SW480 (cell line): ENCODE data around the gene SRSF9.
"Not testable (repeated sequence)": the region's sequence is repeated elsewhere in the genome, so short reads cannot be mapped to it uniquely, and the experiment has no call there.

Source experiments
- DNase-seq: peaks from one replicate; pipeline ENCODE4 v3.0.0-alpha.2; 2016; ENCODE audit warnings: low spot score

Gene SRSF9

DNA sequence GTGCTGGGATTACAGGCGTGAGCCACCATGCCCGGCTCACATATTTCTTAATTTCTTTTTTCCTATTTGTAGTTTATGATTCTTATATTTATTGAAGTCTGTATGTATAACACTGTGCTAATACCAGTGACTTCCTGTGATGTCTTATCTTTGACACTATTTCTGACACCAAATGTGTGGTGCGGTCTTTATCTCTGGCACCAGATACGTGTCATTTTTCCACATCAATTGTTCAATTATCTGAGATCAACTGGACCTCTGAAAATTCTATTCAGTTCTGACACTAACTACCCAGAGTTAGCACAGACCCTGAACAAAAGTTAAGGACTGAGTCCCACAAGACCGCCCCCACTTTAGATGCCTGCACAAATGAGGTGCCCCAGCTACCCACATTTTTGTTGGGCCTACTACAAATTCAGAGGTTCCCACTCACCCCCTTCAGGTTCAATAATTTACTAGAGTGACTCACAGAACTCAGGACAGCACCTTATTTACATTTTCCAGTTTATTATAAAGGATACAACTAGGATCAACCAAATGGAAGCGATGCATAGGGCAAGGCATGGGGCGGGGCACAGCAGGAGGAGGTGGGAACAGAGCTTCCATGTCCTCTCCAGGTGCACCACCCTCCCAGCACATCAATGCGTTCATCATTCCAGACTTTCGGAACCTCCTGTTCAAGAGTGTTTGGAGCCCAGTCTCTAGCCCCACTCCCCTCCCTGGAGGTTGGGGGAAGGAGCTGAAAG lies 11.6 kb upstream of the SRSF9 start:
- no peak for DNase-seq

DNA sequence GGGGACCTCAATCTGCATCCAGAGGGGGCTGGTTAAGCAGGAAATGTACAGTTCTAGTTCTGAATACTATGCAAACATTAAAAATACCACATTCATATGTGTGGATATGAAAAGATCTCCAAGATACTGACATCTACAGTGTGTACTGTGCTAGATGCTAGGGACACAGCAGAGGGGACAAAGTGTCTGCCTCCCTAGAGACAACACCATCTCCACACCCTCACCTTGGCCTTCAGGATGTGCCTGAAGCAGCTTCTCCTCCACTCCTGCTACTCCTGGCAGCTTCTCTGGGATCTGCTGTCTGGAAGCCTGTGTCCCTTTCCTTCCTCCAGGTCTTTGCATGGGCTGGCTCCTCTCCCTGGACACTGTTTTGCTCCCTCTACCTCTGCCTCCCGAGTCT lies 10.7 kb upstream of the SRSF9 start:
- DNase-seq: no peak

DNA sequence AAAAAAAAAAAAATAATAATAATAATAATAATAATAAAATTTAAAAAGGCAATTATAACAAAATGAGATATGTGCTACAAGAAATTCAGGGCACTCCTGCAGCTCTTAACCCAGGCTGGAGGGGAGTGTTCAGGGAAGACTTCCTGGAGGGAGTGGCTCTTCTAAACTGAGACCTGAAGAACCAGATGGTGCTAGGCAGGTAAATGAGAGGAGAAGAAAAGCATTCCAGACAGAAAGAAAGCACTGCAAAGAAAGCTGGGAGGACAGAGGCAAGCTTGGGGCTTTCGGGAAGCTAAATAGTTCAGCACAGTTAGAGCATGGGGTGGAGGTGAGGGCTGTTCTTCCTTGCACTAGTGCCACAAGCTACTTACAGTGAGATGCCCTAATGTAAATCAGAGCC lies 9.9 kb upstream of the SRSF9 start:
- DNase-seq: no peak

DNA sequence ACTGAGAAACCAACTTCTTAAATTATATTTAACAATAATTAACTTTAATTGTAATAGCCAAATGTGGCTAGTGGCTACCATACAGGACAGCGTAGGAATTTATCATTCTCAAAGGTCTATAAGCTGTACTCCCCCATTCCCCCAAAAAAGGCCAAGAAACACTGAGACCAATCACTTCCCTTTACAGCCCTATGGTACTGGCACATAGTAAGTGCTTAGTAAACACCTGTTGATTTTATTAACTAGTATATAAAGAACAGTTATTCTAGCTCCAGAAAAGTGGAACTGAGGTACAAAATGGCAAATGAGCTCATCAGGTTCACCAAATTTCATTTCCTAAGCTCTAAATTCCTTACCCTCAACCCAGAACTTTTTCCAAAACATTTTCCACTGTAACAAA lies 6.1 kb upstream of the SRSF9 start:
- DNase-seq: no peak

DNA sequence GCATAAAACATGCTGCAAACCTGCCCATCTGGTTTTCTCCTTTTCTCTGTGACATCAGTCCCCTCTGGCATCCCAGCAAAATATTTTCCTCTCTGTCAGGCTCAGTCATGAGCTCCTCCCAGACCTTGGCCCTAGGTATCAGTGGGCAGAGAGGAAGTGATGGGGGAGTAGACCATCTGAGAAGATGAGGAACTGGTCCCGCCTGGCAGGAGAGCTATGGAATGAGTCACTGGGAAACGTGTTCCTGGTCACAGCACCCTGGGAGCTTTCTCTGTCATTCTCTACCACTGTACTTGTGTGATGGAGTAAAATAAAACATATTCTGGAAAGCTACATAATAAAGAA lies 5.0 kb upstream of the SRSF9 start:
- DNase-seq: peak; percentile 81

DNA sequence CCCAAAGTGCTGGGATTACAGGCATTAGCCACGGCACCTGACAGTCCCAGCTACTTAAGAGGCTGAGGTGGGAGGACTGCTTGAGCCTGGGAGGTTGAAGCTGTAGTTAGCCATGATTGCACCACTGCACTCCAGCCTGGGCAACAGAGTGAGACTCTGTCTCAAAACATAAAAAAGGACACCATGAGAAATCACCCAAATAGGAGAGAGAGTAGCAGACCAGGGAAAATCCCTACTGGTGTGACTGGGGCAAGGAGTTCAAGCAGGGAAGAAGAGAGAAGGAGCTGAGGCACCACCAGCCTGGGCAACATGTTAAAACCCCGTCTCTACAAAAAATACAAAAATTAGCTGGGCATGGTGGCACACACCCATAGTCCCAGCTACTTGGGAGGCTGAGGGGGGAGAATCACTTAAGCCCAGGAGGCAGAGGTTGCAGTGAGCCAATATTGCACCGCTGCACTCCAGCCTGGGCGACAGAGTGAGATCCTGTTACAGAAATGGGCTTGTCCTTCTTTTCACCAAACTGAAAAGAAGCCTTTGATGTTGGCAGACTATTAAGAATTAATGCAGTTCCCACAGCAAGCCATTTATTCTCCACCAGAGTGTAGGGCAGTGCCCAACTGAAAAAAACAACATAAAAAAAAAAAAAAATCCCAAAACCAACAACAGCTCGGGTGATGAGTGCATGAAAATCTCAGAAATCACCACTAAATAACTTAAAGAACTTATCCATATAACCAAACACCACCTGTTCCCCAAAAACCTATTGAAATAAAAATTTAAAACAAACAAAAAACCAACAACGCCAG lies 4.5 kb upstream of the SRSF9 start:
- no peak for DNase-seq

DNA sequence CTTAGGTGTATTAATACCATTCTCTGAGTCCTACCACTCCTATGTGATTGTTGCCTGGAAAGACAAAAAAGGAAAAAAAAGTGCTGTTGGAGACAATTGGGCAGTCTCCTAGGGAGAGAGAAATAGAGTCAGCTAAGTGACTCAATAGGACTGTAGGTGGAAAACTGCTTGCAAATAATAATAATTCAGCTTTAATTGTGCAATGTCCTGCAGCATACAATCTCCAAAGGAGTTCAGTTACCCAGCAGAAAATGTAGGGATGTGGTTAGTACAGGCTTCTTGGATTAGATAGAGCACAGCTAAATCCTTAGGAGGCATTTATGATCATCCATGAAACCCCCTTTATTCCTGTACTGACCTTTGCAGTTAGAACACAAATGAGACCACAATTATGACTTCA lies 3.0 kb upstream of the SRSF9 start:
- DNase-seq: no peak

DNA sequence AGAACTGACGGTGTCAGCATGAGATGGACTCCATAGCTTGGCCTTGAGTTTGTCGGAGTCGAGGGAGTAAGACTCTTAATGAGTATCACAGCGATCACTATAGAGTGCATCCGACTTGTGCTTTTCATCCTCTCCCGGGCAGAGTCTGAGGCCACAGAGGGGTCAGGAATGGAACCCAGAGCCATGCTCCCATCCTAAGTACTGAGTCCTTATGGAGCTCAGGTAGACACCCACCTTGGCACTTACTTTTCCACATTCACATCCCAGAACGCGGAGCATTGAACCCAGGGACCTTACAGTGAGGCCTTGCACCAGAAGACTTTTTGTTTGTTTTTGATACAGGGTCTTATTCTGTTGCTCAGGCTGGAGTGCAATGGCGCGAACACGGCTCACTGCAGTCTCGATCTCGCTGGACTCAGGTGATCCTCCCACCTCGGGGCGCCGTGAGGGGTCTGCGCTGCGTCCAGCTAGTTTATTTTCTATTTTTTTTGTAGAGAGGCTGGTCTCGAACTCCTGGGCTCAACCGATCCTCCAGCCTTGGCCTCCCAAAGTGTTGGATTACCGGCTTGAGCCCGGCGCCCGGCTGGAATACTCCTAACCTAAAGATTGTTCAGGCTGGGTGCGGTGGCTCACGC lies 719 bp upstream of the SRSF9 start:
- DNase-seq: no peak

DNA sequence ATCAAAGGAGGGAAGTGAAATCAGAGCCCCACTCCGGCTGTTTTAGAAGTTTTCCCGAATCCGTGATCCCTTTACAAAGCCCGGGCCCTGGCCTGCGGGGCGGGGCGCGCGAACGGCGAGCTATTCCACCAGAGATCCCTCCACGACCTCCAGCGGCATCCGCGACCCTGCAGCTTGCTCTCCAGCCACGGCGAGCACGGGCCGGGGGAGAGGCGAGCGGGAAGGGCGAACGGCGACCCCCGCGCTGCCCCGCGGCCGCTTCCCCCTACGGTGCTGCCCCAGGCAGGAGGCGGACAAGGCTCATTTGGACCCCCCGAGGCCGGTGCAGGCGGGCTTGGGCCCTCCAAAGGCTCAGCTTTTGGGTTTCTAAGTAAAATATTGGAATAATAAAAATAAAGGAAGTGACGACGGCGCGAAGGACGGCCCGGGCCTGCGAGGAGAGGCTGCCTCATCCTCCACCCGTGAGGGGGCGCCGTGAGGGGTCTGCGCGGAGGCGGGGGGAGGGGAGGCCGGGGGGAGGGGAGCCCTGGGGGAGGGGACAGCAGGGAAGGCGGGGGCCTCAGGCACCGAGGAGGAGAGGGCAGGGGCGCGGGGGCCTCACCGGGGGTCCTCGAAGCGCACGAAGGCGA lies 613 bp downstream of the SRSF9 start:
- no peak for DNase-seq

DNA sequence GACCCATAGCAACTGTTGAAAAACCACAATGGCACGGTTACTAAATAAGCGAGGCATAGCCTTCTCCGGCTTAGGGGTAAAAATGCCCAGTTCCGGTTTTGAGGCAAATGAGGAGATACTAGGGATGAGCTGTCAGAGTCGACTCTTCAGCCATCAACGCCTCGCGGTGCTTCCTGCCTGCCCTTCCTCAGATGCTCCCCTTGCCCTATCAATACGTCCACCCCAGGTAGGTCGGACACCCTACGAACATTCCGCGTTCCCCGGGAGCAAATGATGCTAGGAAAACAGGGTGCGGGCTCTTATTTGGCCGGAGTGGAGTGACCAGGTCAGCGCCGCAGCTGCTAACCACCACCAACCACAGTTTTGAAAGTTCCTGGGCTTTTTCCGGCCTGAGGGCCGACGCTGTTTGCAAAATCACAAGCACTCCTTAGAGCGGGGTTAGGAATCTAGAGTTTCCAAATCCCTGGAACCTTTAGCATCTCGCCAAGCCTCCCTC lies 1.2 kb downstream of the SRSF9 start:
- peak; percentile 33 for DNase-seq

DNA sequence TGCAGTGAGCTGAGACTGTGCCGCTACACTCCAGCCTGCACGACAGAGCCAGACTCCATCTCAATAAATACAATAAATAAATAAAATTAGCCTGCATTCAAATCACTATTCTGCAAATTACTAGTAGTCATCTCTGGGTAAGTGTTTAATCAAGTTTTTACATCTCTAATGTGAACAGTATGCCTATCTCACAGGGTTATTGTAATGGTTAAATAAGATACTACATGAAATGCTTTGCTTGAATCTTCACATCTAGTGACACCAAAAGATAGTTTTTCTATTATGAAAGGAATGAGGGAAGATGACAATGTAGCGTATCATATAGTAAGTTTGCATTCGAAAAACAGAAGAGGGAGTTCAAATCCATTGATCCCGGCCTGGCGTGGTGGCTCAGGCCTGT lies 2.1 kb downstream of the SRSF9 start:
- no peak for DNase-seq

DNA sequence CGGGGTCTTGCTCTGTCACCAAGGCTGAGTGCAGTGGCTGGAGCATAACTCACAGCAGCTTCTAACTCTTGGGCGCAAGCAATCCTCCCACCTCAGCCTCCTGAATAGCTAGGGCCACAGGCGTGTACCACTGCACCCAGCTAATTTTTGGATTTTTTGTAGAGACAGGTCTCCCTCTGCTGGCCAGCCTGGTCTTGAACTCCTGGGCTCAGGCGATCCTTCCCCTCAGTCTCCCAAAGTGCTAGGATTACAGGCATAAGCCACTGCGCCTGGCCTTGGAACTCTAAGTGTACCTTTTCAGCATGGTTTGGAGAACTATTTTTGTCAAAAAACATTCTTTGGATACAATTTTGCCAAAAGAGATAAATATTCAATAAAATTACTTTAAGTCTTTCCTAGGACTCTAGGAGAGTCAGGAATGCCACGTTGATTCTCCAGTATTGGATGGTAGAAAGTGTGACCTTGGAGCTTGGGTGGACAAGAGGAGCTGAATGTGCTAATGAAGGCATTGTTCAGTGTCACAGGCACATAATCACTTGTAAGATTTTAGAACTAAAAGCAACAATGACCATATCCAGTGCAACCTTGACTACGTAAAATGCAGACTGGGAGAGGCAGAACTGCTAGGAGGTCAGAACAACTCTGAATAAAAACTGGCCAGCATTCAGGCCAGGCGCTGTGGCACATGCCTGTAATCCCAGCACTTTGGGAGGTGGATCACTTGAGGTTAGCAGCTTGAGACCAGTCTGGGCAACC lies 2.8 kb downstream of the SRSF9 start:
- DNase-seq: no peak

DNA sequence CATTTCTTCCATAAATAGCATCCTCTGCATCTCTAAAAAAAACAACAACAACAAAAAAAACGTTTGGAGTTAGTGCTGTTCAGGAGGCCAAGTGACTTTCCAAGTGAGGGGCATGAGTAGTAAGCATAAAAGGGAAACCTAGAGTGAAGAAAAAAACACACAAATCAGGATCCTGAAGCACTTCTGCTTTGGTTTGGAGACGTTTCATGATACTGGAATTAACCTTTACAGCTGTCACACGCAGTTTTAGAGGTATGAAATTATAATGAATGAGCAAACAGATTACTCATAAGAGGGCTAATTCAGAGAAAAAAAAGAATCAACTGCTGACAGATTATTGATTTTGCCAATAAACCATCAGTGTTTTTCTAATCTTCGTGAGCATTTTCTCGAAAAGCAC lies 3.8 kb downstream of the SRSF9 start:
- DNase-seq: no peak

DNA sequence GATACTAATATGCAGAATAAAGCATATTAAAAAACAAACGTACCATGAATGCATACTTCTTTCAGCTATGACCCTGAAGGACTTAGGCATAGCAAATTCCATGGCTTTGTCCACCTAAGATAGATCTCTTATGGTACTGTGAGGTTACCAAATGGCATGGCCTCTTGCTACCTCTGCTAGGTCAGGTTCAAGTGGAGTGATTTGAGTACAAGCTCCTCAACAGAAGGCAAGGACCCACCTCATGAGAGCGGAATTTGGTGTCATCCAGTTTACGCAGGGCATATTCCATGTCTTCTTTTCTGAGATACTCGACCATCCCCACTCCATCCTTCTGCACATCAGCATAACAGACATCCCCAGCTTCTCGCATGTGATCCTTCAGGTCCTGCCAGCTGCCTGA lies 5.8 kb downstream of the SRSF9 start:
- no peak for DNase-seq

DNA sequence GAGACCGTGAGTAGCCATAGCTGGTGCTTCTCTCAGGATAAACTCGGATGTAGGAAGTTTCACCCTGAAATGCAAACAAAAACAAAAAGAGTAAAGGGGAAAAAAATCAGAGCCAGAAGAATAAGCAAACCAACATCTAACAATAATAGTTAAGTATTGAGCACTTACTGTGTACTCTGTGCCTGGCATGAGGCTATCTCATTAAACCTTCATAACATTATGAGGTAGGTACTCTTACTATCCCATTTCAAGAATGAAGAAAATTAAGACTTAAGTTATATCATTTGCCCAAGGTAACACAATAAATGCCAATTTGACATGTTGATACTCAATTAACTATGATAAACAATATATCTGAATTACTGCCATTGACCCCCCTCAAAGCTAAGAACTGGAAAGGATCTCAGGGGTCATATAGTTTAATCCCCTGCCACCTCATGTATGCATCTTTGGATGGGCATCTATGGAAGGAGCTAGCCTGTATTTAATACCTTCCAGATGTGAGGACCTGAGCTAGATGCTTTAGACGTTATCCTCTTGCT lies 7.4 kb downstream of the SRSF9 start:
- DNase-seq: no peak

DNA sequence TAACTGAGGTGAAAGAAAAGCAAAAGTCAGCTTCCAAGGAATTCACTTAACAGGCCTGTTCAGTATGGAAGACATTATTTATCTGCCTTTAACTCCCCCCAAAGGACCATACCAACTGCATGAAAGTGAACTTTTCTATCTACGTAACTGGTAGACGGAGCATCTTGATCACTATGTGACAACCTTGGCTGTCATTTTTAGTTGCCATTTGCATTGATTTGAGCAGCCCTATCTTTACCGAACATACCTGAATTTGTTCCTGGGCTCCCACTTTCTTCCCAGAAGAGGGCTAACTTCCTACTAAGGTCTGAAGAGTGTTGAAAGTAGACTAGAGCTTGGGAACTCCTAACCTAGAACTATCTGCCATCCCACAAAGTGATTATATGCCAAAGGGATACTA lies 9.4 kb downstream of the SRSF9 start:
- DNase-seq: no peak

DNA sequence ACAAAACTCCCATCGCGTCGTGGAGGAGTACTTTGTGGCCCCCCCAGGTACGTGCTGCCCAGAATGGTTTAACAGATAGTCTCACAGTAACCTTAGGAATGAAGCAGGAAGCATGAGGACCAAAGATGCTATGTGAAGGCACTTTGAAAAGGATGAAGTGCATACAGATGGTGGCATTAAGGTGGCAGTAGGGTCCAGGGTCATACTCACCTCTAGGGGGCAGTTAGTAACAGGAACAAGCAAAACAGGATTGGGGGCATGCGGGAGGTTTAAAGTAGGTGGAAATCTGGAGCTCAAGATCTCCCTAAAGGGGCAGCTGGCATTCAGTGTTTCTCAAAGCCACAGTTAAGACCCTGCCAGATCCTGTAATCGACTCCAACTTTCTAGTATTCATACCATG lies 12.4 kb downstream of the SRSF9 start:
- no peak for DNase-seq

DNA sequence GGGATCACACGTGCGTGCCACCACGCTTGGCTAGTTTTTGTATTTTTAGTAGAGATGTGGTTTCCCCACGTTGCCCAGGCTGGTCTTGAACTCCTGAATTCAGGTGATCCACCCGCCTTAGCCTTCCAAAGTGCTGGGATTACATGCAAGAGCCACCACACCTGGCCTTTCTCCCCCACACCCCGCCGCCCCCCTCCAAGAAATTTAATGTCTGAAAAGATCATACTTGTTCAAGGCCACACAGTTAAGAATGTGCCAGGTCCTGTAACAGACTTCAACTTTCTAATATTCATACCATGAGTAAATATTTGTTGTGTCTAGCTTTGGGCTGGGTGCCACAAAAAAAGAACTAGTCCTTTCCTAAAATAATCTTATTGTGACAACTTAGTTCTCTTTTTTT lies 14.2 kb downstream of the SRSF9 start:
- DNase-seq: no peak

DNA sequence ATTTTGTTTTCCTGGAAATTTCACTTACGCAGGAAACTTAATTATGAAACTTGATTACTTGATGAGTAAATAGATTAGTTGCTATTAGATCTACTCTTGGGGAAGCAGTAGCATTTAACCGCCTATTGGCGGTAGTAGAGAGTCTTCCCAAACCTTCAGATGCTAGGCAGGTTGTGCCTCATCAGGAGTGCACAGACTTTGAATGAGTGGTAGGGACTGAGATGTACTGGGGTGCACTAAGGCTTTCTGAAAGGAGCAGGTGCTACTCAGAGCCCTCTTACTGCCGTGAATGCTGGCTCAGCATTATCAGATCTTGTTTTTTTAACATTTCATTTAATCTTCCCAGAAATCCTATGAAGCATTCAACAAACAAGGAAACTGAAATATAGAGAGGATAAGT lies 15.6 kb downstream of the SRSF9 start:
- no peak for DNase-seq

DNA sequence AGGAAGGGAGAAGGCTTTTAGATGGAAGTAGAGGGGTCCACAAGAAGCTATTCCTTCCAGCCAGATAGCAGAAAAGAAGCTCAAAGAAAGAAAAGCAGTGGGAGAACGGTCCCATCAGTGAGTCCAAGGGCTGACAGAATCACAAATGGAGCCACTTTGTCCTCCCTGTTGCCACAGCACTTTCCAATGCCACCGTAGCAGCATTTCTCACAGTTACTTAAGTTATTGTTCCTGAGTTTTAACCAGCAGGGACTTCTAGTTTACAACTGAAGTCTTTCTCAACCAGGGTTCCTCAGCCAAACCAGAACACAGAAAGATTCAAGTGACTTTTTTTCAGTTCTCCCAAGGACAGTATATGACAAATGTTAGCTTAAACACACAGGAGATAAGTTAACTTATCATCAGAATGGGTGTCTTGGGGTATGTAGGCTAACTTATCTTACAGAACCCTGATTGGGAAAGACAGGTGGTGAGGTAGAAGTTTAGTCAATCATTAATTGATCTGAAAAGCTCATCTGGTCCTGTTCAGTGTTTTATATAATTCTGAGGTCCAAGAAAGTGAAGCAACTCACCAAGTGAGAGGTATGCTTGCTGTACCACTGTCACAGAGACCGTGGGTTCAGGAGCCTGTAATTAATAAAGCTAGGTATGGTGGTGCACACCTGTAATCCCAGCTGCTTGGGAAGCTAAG lies 16.3 kb downstream of the SRSF9 start:
- no peak for DNase-seq

DNA sequence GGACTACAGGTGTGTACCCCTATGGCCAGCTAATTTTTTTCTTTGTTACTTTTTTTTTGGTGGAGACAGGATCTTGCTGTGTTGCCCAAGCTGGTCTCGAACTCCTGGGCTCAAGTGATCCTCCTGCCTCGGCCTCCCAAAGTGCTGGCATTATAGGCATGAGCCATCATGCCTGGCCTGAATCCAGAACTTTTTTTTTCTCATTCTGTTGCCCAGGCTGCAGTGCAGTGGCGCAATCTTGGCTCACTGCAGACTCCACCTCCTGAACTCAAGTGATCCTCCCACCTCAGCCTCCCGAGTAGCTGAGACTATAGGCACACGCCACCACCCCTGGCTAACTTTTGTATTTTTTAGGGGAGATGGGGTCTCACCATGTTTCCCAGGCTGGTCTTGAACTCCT lies 17.0 kb downstream of the SRSF9 start:
- not testable (repeated sequence) for DNase-seq
